HL-60 (cell line): ENCODE results near the gene TEX22.
"Not testable (repeated sequence)": the region's sequence is repeated elsewhere in the genome, so short reads cannot be mapped to it uniquely, and the experiment has no call there.

ENCODE experiments used
- CTCF ChIP-seq: IDR thresholded peaks from one replicate; pipeline ENCODE4 v1.5.1; 2011; ENCODE audit warnings: low read length, control low read depth, inconsistent platforms; ENCODE audit not compliant: insufficient read depth
- POLR2AphosphoS5 ChIP-seq: IDR thresholded peaks from 2 replicates; pipeline ENCODE4 v1.6.1; 2012; ENCODE audit warnings: low read depth

GRCh38 chr14:105361412-105361811, 36.9 kb upstream of the TEX22 start:
- TF ChIP-seq CTCF, POLR2AphosphoS5: not testable (repeated sequence)
